ENCODE data around the gene RHEX. TPM values are rescaled to one million over a fixed set of nuclear protein-coding genes. Genes with fewer than 3 reads are reported as not detected.
"Not testable (repeated sequence)": the region's sequence is repeated elsewhere in the genome, so short reads cannot be mapped to it uniquely, and the experiment has no call there.

RHEX gene
- total and polyA plus RNA-seq, 2 of the 13 experiments (the other 11 are each of a cell fraction or from before 2014, with no cell fraction given) = 1.4 to 2.7 TPM

DNA sequence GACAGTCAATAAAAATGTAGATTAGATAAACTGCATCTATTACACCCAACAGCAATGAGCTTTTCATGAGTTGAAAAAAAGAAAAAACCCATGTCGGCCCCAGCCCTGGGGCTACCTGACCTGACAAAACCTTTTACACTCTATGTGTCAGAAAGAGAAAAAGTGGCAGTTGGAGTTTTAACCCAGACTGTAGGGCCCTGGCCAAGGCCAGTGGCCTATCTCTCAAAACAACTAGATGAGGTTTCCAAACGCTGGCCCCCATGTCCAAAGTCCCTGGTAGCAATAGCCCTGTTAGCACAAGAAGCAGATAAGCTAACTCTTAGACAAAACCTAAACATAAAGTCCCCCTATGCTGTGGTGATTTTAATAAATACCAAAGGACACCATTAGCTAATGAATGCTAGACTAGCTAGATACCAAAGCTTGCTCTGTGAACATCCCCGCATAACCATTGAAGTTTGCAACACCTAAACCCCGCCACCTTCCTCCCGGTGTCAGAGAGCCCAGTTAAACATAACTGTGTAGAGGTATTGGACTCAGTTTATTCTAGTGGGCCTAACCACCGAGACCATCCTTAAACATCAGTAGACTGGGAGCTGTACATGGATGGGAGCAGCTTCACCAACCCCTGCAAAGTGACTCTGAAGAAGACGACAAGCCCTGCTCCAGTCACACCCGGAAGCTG lies 2.8 kb downstream of the RHEX start (continued):
- TF ChIP-seq ZFP36L1 (CRISPR knock-in tag; IDR thresholded peaks at IDR 0.05) = peak; percentile 19; the same call in 1 of the 2 replicates
- peak; percentile 69; the same call in 1 of the 2 replicates for TF ChIP-seq ZNF557 (CRISPR knock-in tag; IDR thresholded peaks at IDR 0.05)
- 0 out of 2 replicates have a peak, but pooled peaks have one; percentile 27 for TF ChIP-seq ZNF773 (CRISPR knock-in tag; IDR thresholded peaks at IDR 0.05; ENCODE audit: borderline replicate concordance)
- TF ChIP-seq FOXA1, FOXP1 (IDR thresholded peaks at IDR 0.05): not testable (repeated sequence)
- TF ChIP-seq FOXA1 (CRISPR knock-in tag; IDR thresholded peaks at IDR 0.05) = peak; percentile 9; the same call in 1 of the 2 replicates
- 0 out of 2 replicates have a peak, but pooled peaks have one; percentile 26 for TF ChIP-seq SNAPC2 (CRISPR knock-in tag; IDR thresholded peaks at IDR 0.05)
- TF ChIP-seq, protein P1, sequence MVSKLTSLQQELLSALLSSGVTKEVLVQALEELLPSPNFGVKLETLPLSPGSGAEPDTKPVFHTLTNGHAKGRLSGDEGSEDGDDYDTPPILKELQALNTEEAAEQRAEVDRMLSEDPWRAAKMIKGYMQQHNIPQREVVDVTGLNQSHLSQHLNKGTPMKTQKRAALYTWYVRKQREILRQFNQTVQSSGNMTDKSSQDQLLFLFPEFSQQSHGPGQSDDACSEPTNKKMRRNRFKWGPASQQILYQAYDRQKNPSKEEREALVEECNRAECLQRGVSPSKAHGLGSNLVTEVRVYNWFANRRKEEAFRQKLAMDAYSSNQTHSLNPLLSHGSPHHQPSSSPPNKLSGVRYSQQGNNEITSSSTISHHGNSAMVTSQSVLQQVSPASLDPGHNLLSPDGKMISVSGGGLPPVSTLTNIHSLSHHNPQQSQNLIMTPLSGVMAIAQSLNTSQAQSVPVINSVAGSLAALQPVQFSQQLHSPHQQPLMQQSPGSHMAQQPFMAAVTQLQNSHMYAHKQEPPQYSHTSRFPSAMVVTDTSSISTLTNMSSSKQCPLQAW (CRISPR knock-in tag; IDR thresholded peaks at IDR 0.05) = peak; percentile 81; the same call in 1 of the 2 replicates
- peak; percentile 69; the same call in 1 of the 2 replicates for TF ChIP-seq RXRA (CRISPR knock-in tag; IDR thresholded peaks at IDR 0.05)
- peak; percentile 89 for TF ChIP-seq MEIS2 (CRISPR knock-in tag; IDR thresholded peaks at IDR 0.05)
- TF ChIP-seq HNF4A (CRISPR knock-in tag; IDR thresholded peaks at IDR 0.05) = peak; percentile 99
- TF ChIP-seq, protein P2, sequence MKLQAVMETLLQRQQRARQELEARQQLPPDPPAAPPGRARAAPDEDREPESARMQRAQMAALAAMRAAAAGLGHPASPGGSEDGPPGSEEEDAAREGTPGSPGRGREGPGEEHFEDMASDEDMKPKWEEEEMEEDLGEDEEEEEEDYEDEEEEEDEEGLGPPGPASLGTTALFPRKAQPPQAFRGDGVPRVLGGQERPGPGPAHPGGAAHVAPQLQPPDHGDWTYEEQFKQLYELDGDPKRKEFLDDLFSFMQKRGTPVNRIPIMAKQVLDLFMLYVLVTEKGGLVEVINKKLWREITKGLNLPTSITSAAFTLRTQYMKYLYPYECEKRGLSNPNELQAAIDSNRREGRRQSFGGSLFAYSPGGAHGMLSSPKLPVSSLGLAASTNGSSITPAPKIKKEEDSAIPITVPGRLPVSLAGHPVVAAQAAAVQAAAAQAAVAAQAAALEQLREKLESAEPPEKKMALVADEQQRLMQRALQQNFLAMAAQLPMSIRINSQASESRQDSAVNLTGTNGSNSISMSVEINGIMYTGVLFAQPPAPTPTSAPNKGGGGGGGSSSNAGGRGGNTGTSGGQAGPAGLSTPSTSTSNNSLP (IDR thresholded peaks at IDR 0.05; ENCODE audit: low read depth, low read length) = peak; percentile 38; the same call in 1 of the 2 replicates
- TF ChIP-seq, protein P3, sequence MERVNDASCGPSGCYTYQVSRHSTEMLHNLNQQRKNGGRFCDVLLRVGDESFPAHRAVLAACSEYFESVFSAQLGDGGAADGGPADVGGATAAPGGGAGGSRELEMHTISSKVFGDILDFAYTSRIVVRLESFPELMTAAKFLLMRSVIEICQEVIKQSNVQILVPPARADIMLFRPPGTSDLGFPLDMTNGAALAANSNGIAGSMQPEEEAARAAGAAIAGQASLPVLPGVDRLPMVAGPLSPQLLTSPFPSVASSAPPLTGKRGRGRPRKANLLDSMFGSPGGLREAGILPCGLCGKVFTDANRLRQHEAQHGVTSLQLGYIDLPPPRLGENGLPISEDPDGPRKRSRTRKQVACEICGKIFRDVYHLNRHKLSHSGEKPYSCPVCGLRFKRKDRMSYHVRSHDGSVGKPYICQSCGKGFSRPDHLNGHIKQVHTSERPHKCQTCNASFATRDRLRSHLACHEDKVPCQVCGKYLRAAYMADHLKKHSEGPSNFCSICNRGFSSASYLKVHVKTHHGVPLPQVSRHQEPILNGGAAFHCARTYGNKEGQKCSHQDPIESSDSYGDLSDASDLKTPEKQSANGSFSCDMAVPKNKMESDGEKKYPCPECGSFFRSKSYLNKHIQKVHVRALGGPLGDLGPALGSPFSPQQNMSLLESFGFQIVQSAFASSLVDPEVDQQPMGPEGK (CRISPR knock-in tag; IDR thresholded peaks at IDR 0.05) = peak; percentile 95
- peak; percentile 69; the same call in 1 of the 2 replicates for TF ChIP-seq FOXP1 (CRISPR knock-in tag; IDR thresholded peaks at IDR 0.05)
- peak; percentile 91 for TF ChIP-seq FOXO1 (CRISPR knock-in tag; IDR thresholded peaks at IDR 0.05)
- TF ChIP-seq, protein P4, sequence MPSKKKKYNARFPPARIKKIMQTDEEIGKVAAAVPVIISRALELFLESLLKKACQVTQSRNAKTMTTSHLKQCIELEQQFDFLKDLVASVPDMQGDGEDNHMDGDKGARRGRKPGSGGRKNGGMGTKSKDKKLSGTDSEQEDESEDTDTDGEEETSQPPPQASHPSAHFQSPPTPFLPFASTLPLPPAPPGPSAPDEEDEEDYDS (CRISPR knock-in tag; IDR thresholded peaks at IDR 0.05) = peak; percentile 65
- TF ChIP-seq SIN3A (IDR thresholded peaks at IDR 0.05; ENCODE audit: borderline replicate concordance, low read depth, low read length) = peak; percentile 13; the same call in 1 of the 2 replicates
- 0 out of 2 replicates have a peak, but pooled peaks have one; percentile 27 for TF ChIP-seq KDM5B (CRISPR knock-in tag; IDR thresholded peaks at IDR 0.05; ENCODE audit: borderline replicate concordance)
- 0 out of 2 replicates have a peak, but pooled peaks have one; percentile 18 for TF ChIP-seq SNAI1 (CRISPR knock-in tag; IDR thresholded peaks at IDR 0.05; ENCODE audit: borderline replicate concordance)
- TF ChIP-seq, protein P5, sequence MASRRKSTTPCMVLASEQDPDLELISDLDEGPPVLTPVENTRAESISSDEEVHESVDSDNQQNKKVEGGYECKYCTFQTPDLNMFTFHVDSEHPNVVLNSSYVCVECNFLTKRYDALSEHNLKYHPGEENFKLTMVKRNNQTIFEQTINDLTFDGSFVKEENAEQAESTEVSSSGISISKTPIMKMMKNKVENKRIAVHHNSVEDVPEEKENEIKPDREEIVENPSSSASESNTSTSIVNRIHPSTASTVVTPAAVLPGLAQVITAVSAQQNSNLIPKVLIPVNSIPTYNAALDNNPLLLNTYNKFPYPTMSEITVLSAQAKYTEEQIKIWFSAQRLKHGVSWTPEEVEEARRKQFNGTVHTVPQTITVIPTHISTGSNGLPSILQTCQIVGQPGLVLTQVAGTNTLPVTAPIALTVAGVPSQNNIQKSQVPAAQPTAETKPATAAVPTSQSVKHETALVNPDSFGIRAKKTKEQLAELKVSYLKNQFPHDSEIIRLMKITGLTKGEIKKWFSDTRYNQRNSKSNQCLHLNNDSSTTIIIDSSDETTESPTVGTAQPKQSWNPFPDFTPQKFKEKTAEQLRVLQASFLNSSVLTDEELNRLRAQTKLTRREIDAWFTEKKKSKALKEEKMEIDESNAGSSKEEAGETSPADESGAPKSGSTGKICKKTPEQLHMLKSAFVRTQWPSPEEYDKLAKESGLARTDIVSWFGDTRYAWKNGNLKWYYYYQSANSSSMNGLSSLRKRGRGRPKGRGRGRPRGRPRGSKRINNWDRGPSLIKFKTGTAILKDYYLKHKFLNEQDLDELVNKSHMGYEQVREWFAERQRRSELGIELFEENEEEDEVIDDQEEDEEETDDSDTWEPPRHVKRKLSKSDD (CRISPR knock-in tag; IDR thresholded peaks at IDR 0.05; ENCODE audit: low read depth) = peak; percentile 57; the same call in 1 of the 2 replicates

Measured in HepG2 (cell line).